ENCODE results near the gene SLC1A1.

The SLC1A1 gene

DNA sequence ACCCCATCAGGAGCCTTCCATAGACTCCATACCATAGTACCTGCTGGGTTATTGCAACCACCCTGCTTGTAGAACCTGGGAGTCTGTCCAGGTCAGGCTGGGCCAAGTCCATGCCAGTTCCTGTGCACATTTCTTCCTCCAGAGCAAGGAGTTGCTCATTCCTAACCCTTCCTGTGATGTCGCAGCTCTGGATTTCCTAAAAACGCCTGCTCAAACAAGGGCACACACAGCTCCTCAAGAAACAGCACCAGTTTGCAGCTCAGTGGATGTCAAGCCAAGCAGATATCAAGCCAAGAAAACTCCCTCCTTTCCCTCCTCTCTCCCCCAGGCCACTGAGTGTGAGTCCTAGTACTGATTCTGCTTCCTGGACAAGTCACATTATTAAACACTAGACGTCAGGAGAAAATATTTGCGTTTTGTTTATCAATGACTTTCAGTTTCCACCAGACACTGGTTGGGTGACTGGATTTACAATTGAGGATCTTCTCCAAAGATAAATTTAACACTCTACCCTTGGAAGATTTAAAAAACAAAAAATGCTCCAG lies 59.6 kb downstream of the SLC1A1 start:
- no peaks in the 10 kb centered on the region for H3K9me3 Mint-ChIP-seq
- H3K4me3 Mint-ChIP-seq = no peak overlapping the region
- no peaks in the 10 kb centered on the region for H3K27me3 Mint-ChIP-seq
- H3K27ac Mint-ChIP-seq = no peak overlapping the region
- peaks cover 73% of the 10 kb centered on the region for H3K4me1 Mint-ChIP-seq
- no peaks in the 10 kb centered on the region for H3K36me3 Mint-ChIP-seq

DNA sequence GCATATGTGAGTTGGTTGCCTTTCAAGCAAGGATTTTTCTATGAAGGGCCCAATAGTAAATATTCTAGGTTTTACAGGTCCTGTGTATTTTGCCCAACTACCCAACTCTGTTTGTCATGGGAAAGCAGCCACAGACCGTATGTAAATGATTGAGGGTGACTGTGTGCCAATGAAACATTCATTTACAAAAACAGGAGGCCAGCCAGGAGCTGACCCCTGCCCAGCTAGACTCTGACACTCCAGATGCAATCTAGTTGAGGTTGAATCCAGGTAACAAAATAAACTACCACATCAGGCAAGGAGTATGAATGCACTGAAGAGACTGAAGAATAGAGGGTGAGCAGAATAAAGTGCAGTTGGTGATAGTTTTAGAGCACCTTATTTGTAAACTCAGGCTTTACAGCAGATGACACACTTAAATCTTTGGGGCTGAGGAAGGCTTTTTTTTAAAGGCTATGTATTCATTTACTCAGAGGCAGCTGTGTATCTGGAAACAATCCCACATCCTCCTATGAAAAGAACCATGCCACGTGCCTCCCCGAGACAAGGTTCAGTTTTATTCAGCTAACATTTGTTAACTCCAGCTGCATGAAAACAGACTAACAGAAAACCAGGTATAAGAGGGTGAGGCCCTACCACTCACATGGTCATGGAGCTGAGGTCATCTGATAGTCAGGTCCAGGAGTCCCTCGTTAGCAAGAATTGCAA lies 60.7 kb downstream of the SLC1A1 start:
- Mint-ChIP-seq H3K9me3 (no peaks in the 10 kb centered on the region), H3K4me1 (peaks cover 79% of the 10 kb centered on the region)

DNA sequence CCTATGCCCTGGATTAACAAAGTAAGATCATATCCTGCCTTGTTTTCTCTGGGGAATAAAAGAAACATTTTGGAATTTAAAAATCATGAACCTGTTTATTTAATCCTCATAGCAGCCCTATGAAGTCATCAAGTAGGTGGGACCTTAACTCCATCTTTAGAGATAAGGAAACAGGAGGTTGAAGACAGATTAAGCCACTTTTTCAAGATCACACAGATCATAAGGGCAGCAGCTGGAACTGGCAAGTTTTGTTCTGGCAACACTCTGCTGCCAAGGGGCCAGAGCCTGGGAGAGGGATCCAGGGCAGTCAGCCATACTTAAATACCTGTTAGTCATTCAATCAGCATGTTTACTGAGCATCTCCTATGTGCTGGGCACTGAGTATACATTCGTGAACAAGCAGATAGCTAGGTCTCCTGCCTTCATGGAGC lies 63.7 kb downstream of the SLC1A1 start:
- peaks cover 53% of the 10 kb centered on the region for H3K4me1 Mint-ChIP-seq

More for the DNA sequence above, 60.7 kb downstream of the SLC1A1 start:
- H3K36me3 Mint-ChIP-seq = no peaks in the 10 kb centered on the region
- H3K27ac Mint-ChIP-seq = peak overlapping the region; percentile 87
- H3K4me3 Mint-ChIP-seq = no peak overlapping the region
- no peaks in the 10 kb centered on the region for H3K27me3 Mint-ChIP-seq

DNA sequence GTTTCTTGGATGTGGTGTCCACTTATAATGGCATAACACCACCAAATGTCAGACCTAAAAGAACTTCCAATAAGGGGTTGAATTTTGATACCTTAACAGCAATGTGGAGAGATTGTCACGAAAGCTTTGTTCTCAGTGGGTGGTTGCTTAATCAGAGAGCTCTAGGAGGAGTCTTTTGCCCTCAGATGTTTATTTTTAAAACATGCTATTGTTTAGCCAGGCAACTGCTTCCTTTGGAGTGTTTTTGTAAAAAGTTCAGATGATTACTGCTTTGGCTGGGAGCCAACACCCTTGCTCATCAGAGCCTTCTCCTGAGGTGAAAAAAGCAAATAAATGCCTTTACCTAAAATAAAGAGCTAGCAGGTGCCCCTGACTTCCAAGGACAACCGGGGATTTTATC lies 65.0 kb downstream of the SLC1A1 start:
- H3K36me3 Mint-ChIP-seq = no peaks in the 10 kb centered on the region
- no peaks in the 10 kb centered on the region for H3K9me3 Mint-ChIP-seq
- no peak overlapping the region for H3K4me3 Mint-ChIP-seq
- H3K27ac Mint-ChIP-seq = no peak overlapping the region
- H3K27me3 Mint-ChIP-seq = no peaks in the 10 kb centered on the region
- H3K4me1 Mint-ChIP-seq = peaks cover 42% of the 10 kb centered on the region

More for the DNA sequence above, 63.7 kb downstream of the SLC1A1 start:
- Mint-ChIP-seq H3K4me3 (no peak overlapping the region), H3K9me3 (no peaks in the 10 kb centered on the region), H3K27me3 (no peaks in the 10 kb centered on the region), H3K27ac (no peak overlapping the region), H3K36me3 (no peaks in the 10 kb centered on the region)

DNA sequence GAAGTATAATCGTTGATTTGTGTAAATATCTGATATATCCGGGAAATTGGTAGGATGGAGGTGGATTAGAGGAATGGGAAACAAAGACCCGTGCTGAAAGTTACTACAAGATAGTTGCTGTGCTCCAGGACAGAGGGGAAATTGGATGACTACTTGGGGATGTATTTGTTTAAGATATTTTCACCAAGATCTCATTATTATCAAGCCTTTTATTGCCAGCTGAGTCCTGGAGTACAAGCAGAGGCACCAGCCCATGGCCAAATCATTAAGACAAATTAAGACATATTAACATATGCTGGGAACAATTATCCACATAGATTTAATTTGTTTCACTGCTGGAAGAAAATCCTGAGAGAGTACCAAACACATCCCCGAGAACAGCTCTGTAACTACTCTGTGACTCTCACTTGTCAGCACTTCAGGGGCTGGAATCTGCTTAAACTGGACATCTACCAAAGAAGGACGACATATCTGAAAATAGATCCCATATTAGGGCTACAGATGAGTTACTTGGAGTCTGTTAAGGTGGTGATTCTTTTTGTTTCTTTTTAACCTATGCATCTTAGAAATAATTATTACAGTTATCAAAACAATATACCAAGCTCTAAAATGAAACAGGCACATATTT lies 68.2 kb downstream of the SLC1A1 start:
- Mint-ChIP-seq H3K36me3 (no peaks in the 10 kb centered on the region), H3K4me1 (peaks cover 29% of the 10 kb centered on the region), H3K9me3 (no peaks in the 10 kb centered on the region), H3K27me3 (no peaks in the 10 kb centered on the region), H3K27ac (no peak overlapping the region), H3K4me3 (no peak overlapping the region)

DNA sequence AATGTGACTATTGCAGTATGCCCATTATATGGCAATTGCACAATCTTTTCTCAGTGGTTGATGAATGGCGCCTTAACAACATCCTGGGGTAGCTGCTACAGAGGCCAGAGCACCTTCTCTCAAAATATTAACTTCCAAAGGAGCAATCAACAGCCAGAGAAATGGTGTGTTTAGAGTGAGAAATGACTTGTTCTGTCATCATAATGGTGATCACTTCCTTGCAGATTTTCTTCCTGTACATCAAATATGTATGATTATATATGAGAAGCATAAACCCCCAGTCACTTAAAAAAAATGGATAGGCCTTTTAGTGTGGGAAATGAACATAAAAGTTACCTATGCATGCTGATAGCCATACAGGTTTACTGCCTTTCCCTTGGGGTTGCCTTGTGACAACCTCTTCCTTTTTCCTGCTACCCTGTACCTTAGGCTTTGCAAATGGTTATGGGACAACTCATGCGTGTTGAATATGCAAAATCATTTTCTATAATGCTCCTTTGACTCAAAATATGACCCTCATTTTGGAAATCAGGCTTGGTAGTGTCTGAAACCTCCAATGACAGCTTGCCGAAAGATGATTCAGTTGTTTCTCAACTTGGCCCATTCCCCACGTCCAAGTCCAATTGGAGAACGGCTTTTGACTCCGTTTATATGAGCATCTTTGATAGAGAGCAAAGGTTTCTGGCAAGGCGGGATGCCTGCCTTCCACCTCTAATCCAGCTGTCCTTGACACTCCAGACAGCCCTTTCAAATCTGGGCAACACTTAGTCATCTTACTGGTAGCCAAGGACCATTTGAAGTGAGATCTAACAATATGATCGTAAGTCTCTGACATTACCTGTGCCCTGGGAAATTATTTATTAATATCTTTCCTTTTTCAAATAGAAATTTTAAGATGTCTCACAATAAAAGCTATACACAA lies 69.3 kb downstream of the SLC1A1 start:
- Mint-ChIP-seq H3K27ac (no peak overlapping the region), H3K4me3 (no peak overlapping the region)

DNA sequence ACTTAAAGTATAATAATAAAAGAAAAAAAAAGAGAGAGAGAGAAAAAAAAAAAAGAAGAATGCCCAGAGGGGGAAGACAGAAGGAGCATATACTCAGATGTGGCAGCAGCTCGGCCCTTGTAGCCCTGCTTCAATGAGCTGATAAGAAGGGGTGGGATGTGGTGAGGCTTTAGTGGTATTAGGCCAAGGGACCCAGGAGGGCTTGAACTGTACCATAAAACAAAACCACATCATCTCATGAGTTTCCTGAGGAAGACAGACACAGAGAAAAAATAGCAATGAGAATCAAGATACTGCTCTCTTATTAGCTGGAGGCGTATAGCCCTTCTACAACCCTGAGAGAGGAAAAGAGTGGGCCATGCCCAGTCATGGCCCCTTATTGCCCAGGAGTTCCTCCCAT lies 72.8 kb downstream of the SLC1A1 start:
- Mint-ChIP-seq H3K36me3 (peaks cover 2% of the 10 kb centered on the region), H3K27ac (no peak overlapping the region), H3K27me3 (no peaks in the 10 kb centered on the region), H3K4me3 (no peak overlapping the region), H3K4me1 (peaks cover 25% of the 10 kb centered on the region), H3K9me3 (no peaks in the 10 kb centered on the region)

More for the DNA sequence above, 69.3 kb downstream of the SLC1A1 start:
- Mint-ChIP-seq H3K36me3 (no peaks in the 10 kb centered on the region), H3K27me3 (no peaks in the 10 kb centered on the region), H3K4me1 (peaks cover 25% of the 10 kb centered on the region), H3K9me3 (no peaks in the 10 kb centered on the region)

DNA sequence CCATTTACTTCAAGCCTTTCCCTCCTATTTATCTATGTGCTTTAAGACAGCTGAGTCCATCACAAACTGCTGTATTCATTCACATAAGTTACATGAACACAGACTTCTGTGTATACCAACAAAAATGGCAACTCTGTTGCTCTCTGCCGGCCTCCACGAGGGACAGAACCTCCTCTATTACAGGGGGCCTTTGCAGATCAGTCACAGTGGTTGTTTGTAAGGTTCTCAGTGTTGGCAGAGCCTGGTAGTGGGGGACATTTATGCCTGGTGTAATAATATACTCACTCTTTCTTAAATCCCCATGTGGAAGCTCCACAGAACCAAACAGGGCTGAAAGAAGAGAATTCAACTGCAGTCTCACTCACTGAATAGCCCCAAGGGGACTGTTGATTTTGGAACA lies 76.5 kb downstream of the SLC1A1 start:
- Mint-ChIP-seq H3K4me1 (peaks cover 26% of the 10 kb centered on the region), H3K4me3 (no peak overlapping the region)

DNA sequence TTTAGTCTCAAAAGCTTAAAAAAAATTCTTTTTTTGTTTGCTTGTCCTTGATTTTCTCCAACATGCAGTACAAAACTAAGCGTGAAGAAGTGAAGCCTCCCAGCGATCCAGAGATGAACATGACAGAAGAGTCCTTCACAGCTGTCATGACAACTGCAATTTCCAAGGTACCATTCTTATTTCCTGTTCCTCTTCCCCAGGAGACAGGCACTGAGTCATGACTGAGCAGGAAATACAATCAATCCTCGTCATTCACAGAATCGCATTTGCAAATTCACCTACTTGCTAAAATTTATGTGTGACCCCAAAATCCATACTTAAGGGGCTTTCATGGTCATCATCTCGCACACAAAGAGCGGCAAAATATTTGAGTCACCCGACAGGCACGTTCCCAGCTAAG lies 77.3 kb downstream of the SLC1A1 start:
- peaks cover 34% of the 10 kb centered on the region for H3K4me1 Mint-ChIP-seq

More for the DNA sequence above, 76.5 kb downstream of the SLC1A1 start:
- Mint-ChIP-seq H3K27me3 (no peaks in the 10 kb centered on the region), H3K27ac (no peak overlapping the region), H3K9me3 (no peaks in the 10 kb centered on the region), H3K36me3 (peaks cover 2% of the 10 kb centered on the region)

DNA sequence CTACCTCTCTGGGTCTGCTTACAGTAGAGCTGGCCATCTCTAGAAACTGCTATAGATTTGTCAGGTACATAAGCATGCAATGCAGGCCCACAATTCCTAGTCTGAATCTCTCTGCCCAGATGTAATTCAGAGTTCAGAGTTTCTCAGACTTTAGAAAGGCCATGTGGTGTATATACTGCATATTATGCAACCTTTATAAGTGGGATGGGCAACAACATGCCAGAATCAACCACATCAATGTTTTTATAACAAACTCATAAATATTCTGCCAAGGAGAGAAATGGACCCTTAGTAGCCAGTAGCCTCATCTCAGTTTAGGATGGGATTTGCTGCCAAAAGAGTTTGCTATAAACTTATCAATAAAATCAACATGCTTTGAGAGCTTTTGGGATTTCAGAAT lies 78.8 kb downstream of the SLC1A1 start:
- Mint-ChIP-seq H3K4me1 (peaks cover 34% of the 10 kb centered on the region), H3K27me3 (no peaks in the 10 kb centered on the region), H3K36me3 (peaks cover 2% of the 10 kb centered on the region), H3K27ac (no peak overlapping the region), H3K4me3 (no peak overlapping the region), H3K9me3 (no peaks in the 10 kb centered on the region)

More for the DNA sequence above, 77.3 kb downstream of the SLC1A1 start:
- Mint-ChIP-seq H3K36me3 (peaks cover 2% of the 10 kb centered on the region), H3K9me3 (no peaks in the 10 kb centered on the region), H3K27me3 (no peaks in the 10 kb centered on the region), H3K27ac (no peak overlapping the region), H3K4me3 (no peak overlapping the region)

DNA sequence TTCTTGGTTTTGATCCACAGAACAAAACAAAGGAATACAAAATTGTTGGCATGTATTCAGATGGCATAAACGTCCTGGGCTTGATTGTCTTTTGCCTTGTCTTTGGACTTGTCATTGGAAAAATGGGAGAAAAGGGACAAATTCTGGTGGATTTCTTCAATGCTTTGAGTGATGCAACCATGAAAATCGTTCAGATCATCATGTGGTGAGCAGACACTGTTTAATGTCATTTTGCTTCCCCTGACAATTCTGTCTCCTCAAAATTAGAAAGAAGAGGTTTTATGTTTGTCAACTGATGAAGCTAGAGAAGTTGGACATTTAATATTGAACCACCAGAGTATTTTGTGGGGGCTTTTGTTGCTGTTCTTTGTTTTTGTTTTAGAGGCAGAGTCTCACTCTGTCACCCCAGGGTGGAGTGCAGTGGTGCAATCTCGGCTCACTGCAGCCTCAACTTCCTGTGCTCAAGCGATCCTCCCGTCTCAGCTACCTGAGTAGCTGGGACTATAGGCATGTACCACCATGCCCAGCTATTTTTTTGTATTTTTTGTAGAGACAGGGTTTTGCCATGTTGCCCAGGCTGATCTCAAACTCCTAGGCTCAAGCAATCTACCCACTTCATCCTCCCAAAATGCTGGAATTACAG lies 82.0 kb downstream of the SLC1A1 start:
- peak overlapping the region; percentile 9 for H3K4me3 Mint-ChIP-seq
- peak overlapping the region; percentile 10 for H3K27ac Mint-ChIP-seq
- H3K27me3 Mint-ChIP-seq = no peaks in the 10 kb centered on the region
- H3K4me1 Mint-ChIP-seq = peaks cover 31% of the 10 kb centered on the region
- no peaks in the 10 kb centered on the region for H3K36me3 Mint-ChIP-seq
- no peaks in the 10 kb centered on the region for H3K9me3 Mint-ChIP-seq

DNA sequence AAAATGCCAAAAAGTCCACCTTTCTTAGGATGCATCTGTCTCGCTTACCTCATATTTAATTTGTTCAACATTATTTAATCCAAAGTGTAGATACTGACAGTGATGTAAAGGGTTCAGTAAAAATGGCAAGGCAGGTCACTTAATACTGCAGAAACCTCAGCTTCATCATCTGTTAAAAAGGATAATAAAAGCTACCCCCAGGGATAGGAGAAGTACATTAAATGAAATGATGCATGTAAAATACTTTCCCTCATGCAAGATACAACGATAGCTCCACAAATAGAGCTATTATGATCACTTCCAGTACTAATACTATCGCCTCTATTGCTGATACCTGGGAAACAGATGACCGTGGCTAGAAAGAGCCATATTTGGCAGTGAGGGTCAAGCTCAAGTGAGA lies 82.9 kb downstream of the SLC1A1 start:
- H3K9me3 Mint-ChIP-seq = no peaks in the 10 kb centered on the region
- H3K27ac Mint-ChIP-seq = no peak overlapping the region
- H3K27me3 Mint-ChIP-seq = no peaks in the 10 kb centered on the region
- H3K36me3 Mint-ChIP-seq = no peaks in the 10 kb centered on the region
- peaks cover 31% of the 10 kb centered on the region for H3K4me1 Mint-ChIP-seq
- H3K4me3 Mint-ChIP-seq = no peak overlapping the region

DNA sequence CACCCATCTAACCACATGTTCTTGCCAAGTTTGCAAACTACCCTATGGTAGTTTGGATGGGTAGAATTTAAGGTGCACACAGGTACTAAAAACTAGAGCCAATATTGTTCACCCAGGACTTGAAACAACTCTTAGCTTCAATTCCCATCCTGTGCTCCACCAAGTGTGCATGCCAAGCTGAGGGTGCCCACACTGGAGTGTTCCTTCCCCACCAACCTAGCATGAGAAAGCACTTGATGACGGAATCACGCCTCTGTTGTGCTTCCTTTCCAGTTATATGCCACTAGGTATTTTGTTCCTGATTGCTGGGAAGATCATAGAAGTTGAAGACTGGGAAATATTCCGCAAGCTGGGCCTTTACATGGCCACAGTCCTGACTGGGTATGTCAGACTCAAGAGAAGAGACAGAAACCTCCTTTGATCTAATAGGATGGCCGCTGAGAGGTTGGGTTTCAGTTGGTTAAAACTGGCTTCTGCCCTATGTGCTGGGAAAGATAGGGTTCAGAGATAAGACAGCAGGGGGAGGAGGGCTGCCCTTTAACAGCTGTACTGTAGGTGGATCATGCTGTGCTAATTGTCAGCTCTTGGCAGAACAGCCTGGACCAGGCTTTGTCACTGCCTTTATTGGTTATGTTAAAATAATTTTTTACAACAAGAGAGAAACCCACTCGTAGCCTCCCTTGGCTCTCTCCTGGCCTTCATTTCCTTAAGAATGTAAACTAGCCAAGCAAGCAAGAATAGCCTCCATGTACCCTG lies 83.5 kb downstream of the SLC1A1 start:
- no peak overlapping the region for H3K4me3 Mint-ChIP-seq
- peaks cover 31% of the 10 kb centered on the region for H3K4me1 Mint-ChIP-seq
- no peak overlapping the region for H3K27ac Mint-ChIP-seq

DNA sequence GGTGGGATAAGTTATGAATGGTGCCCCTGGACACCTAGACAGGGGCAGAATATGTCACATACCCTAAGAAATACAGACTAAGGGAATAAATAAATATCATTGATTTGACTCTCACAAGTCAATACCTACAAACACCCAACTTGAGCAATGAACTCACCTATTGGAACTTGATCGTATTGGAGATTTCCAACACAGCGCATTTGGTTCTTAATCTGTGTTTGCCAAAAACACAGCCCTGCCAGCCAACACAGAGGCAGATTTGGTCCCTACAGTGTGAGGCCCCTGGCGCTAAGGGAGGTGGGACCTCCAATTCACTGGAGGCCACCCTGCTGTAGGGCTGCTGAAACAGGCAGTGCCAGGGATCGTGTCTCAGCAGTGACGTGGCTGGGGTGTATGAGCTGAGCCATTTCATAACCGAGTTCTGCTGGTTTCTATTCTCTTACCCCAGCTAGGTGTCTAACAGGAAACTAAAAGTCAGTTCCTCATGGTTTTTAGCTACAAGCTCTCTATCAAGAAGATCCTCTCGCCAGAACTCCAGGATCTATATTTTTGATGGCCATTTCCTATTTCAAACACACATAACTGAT lies 84.5 kb downstream of the SLC1A1 start:
- Mint-ChIP-seq H3K36me3 (no peaks in the 10 kb centered on the region), H3K4me3 (no peak overlapping the region), H3K27ac (no peak overlapping the region), H3K4me1 (peaks cover 31% of the 10 kb centered on the region), H3K27me3 (no peaks in the 10 kb centered on the region), H3K9me3 (no peaks in the 10 kb centered on the region)

More for the DNA sequence above, 83.5 kb downstream of the SLC1A1 start:
- Mint-ChIP-seq H3K9me3 (no peaks in the 10 kb centered on the region), H3K36me3 (no peaks in the 10 kb centered on the region), H3K27me3 (no peaks in the 10 kb centered on the region)
